NK-92 treated with Interleukin-12 subunit alpha and Interleukin-12 subunit beta, amount 100 ng/mL, for 24 hours (cell line): ENCODE results near the gene SEMA6B.

Experiments
- DNase-seq: peaks from one replicate; lab custom pipeline; 2025; lab: John Stamatoyannopoulos, UW

Gene SEMA6B

DNA sequence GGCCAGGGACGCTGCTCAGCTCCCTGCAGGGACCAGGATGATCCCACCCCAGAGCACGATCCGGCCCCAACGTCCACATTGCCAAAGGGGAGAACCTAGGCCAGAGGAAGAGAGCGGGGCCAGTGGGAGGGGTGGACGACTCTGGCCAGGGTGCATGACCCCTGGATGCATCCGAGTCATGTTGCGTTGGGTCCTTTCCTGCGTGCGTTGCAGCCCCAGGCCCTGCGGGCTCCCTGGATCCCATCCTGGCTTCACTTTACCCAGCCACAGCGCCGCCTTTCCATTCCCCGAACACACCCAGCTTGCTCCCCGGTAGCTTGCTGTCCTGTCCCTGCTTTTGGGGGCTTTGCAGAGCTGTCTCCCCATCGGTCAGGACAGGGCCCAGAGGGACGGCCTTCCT lies 51.7 kb downstream of the SEMA6B start:
- no peak for DNase-seq

DNA sequence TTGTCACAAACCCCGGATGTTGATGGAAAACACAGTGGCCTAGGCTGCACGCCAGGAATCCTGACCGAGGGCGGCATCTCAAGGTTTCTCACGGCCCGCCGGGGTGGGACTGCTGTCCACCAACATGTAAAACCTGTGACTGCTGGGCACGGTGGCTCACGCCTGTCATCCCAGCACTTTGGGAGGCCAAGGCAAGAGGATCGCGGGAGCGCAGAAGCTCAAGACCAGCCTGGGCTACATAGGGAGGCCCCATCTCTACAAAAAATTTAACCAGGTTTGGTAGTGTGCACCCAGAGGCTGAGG lies 52.4 kb downstream of the SEMA6B start:
- DNase-seq: no peak

DNA sequence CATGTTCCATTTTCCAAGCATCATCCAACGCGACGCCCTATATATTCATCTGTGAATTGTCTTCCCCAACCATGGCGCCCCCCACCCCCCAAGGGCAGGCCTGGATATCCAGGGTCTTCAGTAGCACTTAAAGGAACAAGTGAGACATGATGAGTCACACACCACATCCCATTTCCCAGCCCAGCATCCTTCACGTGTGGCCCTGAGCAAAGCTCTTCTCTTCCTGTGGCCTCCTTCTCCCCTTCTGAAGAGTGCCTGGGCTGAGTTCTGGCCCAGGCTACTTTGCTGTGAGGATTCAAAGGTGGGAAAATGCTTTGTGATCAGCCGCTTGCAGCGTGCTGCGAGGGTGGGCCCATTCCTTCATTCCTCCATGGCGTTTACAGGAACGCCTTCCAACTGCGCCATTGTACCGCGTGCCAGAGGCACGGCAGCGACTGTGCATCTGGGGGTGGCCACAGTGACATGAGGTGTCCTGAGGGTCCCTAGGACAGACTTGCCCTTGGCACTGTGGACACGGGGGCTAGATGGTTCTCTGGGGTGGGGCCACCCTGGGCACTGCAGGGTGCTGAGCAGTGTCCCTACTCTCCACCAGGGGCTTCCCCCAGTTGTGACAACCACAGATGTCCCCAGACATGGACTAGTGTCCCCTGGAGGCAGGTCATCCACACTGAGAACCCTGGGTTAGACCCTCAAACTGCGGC lies 52.9 kb downstream of the SEMA6B start:
- DNase-seq: no peak

DNA sequence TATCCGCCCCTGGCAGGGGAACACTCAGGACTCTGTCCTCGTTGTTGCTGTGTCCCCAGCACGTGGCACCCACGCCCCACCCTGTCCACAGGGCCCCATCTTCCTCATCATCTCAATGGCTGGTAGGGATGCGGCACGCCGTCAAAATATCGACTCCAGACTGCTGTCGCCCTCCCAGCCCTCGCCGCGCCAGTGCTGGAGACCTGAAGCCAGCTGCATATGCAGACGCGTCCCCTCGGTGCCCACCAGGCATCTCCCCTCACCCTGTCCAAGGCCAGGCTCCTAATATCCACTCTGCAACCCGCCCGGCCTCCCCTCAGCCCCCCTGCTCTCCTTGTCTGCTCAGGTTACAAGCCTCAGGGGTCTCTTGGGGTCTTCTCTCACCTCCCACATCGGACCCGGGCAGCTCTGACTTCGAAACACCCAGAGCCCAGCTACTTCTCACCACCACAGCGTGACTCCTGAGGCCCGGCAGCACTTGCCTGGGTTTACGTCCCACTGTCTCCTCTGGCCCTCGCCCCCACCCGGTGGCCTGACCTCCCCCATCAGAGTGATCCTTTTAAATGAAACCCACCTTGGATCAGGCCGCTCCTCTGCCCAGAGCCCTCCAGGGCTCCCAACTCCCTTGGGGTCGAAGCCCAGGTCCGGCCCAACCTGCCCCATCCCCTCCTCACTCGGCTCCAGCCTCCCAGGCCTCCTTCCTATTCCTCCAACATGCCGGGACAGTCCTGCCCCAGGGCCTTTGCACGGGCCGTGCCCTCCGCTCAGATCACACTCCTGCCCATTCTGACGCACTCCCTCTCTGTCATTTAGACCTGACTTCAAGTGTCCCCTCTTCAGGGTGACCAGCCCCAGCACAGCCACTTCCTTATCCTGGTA lies 53.7 kb downstream of the SEMA6B start:
- DNase-seq: no peak

DNA sequence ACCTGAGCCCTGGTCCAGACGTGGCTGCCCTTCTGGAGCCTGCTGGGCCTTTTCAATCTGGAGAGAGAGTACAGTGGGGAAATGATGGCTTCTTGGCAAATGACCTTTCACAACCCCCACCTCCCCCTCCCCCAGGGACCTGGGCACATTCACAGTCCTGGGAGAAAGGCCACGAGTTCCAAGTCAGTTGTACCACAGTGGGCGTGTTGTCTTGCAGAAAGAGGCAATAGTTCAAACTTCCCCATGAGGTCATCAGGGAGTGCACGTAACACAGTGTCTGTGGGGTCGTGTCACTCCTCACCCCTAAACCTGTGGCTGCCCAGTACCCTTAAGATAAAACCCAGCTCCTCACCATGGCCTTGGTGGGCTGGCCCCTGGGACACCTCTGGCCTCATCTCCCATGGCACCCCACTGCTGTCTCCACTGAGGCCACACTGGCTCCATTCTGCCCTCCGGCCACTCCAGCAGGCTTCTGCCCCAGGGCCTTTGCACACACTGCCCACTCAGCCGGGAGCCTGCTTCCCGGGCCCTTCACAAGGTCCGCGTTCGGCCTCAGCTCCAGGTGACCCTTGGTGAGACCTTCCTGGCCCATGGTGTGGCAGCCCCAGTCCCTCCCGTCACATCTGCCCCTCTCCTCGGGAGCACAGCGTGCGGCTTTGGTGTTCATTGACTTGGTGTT lies 54.5 kb downstream of the SEMA6B start:
- DNase-seq: no peak

DNA sequence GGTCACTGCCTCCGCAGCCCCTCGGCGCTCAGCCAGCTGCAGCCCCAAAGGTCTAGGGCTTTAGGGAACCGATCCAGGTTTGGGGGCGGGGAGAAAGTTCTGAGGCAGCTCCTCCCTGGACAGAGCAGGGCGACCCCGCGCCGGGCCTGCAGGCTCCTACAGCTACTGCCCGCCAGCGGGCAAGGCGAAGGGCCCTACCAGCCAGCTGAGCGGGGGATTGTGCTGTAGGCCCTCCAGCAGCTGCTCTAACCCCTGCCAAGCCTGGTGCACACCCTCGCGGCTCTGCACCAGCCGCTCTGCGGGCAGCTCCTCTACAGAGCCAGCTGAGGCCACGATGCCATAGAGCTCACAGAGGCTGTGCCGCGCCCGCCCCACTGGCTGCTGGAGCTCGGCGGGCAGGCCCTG lies 55.2 kb downstream of the SEMA6B start:
- no peak for DNase-seq

DNA sequence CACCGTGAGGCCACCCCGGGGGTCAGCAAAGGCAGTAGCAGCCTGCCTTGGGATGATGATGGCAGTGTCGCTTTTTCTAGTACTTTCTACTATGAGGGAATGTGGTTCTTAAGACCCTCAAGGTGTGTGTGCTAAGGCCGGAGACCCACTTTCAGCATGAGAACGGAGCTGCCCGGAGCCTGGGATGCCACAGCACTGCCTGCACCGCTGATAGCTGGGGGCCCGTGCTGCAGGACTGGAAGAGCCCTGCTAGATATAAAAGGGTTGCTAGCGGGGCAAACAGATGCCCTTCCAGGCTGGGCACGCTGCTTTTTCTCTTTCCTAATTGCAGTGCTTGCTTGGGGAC lies 55.7 kb downstream of the SEMA6B start:
- no peak for DNase-seq

DNA sequence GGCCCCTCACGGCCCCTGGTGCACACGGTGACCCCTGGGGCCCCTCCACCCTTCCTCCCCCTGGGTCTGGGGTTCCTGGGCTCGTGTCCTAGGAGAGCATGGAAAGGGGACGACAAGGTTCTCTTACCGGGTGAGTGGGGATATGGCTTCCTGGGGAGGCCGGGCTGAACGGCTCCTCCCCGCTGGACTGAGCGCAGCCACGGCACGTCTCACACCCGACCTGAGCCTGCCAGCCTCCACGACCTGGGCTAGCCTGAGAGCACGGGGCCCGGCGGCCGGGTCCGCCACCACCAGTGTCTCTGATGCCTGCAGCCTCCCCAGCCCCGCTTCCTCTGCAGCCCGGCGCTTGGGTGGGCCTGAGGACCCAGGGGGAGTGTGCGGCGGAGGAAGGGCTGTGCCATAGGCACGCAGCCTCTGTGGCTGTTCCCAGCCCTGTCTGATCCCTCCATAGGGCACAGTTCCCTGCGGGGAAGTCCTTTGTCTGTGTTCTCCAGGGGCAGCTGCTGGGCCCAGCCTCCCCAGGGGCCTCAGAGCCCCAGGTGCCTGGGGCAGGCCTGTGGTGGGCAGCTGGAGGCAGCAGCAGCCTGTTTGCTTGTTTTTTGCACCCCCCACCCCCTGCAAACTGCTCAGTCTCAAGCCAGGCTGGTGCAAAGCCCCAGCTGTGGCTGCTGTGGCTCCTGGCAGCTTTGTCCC lies 56.2 kb downstream of the SEMA6B start:
- no peak for DNase-seq

DNA sequence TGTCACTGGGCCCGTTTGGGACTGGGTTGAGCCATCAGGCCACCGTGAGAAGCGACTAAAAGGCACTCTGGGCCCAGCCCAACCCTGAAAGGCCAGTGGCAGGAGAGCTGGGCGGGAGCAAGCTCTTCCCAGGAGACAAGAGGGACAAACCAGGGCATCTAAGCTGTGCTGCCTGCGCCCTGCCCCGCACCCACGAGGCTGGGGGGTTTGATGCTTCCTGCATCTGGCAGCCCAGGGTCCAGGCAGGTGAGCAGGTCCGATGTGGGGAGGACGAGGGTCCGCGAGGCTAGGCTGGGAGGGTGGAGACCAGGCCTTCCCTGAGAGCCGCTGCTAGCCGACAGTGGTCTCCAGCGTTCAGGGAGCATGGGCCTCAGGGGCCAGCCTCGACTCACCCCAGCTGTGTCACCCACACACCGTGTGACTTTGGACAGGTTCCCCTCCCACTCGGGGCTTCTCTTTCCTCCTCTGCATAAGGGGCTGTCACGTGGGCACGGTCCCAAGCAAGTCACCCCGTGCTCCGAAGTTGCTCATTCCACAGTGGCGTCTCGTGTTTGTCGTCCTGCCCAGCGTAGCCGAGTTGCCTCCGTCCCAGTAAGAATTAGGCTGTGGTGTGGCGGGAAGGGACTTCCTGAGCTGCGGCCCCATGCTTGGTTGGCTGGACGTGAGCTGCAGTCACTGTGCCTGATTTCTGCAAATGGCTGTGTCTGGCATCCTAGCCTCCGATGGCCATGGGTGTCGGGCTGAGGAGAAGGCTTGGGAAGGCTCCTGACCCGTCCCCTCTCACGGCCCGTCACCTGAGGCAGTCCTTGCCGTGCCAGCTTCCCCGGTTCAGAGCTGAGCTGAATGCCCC lies 57.0 kb downstream of the SEMA6B start:
- DNase-seq: no peak

DNA sequence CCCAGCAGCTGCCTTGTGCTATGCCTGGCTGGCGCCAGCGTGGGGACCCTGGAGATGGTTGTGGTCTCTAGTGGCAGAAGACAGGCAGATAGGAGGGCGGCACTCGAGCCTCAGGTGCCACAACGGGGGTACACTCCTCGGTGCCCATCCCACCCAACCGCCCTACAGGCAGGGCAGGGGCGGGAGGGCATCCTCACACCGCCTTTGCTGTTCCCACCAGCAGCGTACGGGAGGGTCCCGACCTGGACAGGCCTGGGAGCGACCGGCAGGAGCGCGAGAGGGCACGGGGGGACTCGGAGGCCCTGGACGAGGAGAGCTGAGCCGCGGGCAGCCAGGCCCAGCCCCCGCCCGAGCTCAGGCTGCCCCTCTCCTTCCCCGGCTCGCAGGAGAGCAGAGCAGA lies 57.8 kb downstream of the SEMA6B start:
- DNase-seq: no peak

DNA sequence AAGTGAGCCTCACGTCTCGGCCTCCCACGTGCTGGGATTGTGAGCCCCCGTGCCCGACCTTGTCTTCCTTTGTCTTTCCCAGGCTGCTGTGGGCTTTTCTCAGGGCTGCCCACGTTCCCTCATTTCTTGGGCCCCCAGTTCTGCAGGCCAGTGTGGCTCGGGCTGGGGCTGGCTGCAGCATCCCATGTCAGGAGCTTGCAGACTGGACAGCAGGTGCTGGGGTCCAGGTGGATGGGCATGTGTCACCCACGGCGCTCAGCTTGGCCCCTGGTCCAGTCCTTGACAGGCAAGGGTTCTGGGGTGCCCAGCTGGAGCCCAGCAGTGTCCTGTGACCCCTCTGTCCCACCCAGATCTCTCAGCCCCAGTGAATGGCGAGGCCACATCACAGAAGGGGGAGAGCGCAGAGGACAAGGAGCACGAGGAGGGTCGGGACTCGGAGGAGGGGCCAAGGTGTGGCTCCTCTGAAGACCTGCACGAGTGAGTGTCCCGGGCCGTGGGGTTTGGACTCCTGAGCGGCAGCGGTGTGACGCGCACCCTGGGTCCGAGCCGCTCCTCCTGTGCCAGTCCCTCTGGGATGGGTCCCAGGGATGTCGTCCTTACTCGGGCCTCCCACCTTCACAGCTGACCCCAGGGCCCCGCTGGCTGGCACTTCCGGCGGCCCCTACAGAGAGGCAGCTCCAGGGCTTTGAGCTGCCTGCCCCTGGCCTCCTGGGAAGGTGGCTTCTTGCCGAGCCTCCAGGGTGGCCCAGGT lies 58.5 kb downstream of the SEMA6B start:
- no peak for DNase-seq

DNA sequence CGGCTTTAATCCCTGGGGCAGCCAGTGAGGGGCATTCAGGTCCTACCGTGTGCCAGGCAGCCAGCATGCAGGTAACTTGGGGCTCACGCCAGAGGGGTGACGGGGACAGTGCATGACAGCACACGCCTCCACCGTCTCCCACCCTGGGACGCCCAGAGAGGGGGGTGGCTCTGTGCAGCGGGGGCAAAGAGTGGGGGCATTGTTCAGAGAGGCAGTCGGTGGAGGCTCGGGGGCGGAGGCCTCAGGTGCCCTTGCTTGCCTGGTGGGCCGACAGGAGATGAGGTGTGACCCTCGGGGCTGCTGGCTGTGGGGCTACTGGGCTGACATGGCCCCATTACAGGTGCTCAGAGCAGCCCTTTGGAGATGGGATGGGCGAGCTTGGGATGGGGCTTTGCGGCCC lies 59.6 kb downstream of the SEMA6B start:
- no peak for DNase-seq

DNA sequence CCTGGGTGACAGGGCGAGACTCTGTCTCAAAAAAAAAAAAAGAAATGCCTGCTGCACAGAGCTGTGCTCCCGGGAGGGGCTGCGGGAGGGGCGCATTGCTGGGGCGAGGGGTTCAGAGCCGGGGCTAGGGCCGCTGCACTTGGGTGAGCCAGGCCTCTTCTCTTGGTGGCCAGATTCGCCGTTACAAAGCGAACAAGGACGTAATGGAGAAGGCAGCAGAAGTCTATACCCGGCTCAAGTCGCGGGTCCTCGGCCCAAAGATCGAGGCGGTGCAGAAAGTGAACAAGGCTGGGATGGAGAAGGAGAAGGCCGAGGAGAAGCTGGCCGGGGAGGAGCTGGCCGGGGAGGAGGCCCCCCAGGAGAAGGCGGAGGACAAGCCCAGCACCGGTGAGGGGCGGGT lies 60.2 kb downstream of the SEMA6B start:
- no peak for DNase-seq

DNA sequence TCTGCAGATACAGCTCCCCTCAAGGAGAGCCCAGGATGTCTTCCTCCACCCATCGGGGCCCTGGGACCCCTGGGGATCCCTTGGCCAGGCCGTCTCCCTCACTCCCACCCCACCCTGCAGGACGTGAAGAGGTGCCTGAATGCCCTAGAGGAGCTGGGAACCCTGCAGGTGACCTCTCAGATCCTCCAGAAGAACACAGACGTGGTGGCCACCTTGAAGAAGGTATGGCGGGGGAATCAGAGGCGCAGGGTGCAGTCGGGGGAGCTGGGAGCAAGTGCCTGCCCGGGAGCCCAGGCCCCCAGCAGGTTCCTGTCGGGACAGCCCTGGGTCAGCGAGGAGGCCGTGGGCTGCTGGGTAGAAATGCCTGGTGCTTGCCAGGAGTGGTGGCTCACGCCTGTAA lies 60.8 kb downstream of the SEMA6B start:
- DNase-seq: no peak

DNA sequence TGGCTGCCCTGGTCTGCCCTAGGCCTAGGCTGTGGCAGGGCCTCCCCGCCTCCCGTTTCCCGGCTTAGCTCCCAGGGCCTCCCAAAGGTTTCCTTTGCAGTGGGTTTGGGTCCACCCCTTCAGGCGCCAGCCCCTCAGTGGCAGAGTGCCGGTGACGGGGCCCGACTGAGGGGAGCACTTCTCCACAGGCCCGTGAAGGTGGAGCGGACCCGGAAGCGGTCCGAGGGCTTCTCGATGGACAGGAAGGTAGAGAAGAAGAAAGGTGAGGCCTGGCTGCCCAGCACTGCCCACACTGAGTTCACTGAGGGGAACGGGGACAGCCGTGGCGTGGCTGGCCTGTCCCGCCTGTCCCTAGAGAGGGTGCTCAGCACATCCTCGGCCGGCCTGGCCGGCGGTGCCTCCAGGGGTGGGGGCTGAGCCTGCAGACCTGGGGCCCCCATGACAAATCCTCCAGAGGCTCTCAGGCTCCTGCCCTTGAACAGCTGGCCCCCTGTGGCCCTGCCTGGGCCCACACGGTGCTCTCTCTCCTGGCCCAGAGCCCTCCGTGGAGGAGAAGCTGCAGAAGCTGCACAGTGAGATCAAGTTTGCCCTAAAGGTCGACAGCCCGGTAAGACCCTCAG lies 61.6 kb downstream of the SEMA6B start:
- DNase-seq: no peak

DNA sequence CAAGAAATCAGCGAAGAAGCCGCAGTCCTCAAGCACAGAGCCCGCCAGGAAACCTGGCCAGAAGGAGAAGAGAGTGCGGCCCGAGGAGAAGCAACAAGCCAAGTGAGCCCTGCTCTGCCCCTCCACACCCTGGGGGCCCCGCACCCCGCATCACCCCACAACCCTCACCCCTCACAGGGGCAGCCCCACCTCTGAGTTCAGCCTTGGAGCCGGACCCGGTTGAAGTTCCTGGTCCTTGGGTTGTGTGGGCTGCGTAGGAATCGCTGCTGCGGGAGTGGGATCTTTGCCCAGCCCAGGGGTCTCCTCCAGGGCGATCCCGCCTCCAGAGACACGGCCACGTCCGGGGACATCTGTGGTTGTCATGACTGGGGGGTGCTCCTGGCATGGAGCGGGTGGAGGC lies 63.2 kb downstream of the SEMA6B start:
- DNase-seq: no peak

DNA sequence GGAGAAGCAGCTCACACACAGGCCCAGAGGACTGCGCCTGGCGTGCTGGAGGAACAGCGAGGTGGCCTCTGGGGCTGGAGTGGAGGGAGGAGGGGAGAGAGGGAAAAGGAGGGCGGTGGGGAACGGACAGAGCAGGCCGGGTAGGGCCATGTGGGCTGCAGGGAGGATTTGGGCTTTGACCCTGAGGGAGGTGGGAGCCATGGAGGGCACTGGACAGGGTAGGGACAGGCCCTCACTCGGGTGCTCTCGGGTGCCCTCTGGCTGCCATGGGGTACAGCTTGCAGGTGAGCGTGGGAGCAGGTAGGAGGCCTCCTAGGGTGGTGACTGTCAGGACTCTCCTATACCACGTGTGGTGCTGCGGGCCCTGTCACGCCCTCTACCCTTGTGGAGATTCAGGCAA lies 64.0 kb downstream of the SEMA6B start:
- DNase-seq: no peak

DNA sequence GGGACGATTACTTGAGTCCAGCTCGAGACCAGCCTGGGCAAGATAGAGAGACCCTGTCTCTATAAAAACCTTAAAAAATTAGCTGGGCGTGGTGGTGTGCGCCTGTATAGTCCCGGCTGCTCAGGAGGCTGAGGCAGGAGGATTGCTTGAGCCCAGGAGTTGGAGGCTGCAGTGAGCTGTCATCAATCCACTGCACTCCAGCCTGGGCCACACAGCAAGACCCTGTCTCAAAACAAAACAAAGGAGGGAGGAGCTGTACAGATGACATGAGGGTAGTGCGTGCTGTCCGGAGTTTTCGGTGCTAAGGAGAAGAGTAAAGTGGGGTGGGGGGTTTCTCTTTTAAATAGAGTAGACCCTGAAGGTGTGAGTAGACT lies 64.8 kb downstream of the SEMA6B start:
- DNase-seq: no peak

DNA sequence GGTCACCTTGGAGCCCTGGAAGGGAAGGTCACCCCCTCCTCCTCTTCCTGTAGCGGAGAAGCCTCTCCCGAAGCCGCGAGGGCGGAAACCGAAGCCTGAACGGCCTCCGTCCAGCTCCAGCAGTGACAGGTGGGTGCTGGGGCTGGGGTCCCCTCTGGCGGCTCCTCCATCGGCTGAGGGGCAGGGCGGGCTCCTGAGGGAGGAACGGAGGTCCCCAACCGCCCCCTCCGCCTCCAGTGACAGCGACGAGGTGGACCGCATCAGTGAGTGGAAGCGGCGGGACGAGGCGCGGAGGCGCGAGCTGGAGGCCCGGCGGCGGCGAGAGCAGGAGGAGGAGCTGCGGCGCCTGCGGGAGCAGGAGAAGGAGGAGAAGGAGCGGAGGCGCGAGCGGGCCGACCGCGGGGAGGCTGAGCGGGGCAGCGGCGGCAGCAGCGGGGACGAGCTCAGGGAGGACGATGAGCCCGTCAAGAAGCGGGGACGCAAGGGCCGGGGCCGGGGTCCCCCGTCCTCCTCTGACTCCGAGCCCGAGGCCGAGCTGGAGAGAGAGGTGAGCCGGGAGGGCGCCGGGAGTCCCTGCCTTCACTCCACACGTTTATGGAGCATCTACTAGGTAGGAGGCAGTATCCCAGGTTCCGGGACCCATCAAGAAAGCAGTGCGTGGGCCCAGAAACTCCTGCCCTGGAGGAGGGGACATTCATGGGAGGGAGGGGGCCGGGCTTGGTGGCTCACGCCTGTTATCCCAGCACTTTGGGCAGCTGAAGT lies 65.4 kb downstream of the SEMA6B start:
- no peak for DNase-seq
